Caki2 (cell line): ENCODE results near the gene SENP7. TPM values are rescaled to one million over a fixed set of nuclear protein-coding genes. Genes with fewer than 3 reads are reported as not detected.

ENCODE experiments used
- DNase-seq: peaks from one replicate; pipeline ENCODE4 v3.0.0-alpha.2; 2015; ENCODE audit warnings: low read depth
- in situ Hi-C: cut with HindIII; loops from 2 replicates; pipeline ENCODE4 v1.10.0; 2016; ENCODE audit warnings: low sequenced_read_pairs, low pct_unique_long_range_greater_than_20kb, mixed read lengths
- total RNA-seq: library from RNA; depleted of rRNA; stranded (reverse); fragments of >200 nt; shearing (Covaris generic); gene quantifications from 2 replicates; pipeline ENCODE4 v1.2.3, GENCODE V29; 2014; ENCODE audit warnings: low replicate concordance; rRNA removed

SENP7 gene
- total RNA-seq, 1 experiment from 2014 or later: 1.2 TPM

DNA sequence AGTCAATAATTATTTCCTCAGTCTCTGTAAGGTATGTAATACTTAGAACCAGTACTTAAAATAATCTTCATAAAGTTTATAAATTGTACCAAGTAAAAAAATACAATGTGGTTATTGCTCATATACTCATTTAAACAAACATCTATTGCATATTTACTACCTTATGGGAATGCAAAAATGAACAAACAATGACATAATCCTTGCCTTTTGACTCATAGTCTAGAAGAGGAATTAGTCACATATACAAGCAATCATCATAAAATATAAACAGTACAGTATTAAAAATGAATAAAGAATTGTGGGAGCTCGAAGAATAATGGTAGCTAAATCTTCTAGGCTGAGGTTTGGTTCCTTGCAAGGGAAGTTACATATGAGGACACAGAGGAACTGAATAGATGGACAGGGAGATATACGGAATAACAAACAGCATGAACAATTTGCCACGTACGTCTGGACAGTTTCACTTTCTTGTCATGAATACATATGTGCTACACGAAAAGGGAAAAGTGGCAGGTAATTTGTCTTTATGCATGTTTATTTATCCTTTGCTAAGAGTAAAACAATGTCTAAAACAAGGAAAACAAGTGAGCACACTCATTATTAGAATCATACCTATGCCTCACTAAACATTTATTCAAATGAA is 209.8 kb downstream of the SENP7 start:
- in situ Hi-C loops: no loop called here
- no peak for DNase-seq

GRCh38 chr3:101300073-101300472 is 212.9 kb downstream of the SENP7 start:
- DNase-seq: no peak
- in situ Hi-C loops: no loop called here

GRCh38 chr3:101292027-101292426 is 221.0 kb downstream of the SENP7 start:
- in situ Hi-C loops: no loop called here
- DNase-seq: no peak

DNA sequence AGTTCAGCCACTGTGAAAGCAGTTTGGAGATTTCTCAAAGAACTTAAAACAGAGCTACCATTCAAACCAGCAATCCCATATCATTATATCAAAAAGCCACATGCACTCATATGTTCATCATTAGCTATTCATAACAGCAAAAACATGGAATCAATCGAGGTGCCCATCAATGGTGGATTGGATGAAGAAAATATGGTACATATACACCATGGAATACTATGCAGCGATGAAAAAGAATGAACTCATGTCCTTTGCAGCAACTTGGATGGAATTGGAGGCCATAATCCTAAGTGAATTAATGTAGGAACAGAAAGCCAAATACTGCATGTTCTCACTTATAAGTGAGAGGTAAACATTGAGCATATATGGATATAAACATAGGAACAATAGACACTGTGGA is 224.7 kb downstream of the SENP7 start:
- DNase-seq: no peak
- in situ Hi-C loops: no loop called here

DNA sequence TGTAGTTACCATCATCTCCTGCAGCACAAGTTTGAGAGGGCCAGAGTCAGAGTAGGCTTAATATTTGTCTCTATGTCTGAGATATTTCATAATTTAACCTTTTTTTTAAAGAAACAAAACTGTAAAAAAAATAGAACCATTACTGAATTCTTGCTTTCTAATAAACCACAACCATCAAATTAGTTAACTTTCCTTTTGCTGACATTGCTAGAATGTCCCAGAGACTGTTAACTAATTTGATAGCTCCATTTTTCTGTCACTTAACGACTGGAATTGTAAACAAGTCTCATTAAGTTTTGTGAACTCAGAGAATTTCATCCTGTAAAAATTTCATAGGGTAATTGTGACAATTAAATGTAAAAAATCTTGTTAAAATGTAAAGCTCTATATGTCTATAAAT is 228.3 kb downstream of the SENP7 start:
- in situ Hi-C loops: no loop called here
- DNase-seq: no peak

- DNase-seq: no peak
- in situ Hi-C loops: no loop called here
Observed at GRCh38 chr3:101281521-101282030, 231.4 kb downstream of the SENP7 start.

DNA sequence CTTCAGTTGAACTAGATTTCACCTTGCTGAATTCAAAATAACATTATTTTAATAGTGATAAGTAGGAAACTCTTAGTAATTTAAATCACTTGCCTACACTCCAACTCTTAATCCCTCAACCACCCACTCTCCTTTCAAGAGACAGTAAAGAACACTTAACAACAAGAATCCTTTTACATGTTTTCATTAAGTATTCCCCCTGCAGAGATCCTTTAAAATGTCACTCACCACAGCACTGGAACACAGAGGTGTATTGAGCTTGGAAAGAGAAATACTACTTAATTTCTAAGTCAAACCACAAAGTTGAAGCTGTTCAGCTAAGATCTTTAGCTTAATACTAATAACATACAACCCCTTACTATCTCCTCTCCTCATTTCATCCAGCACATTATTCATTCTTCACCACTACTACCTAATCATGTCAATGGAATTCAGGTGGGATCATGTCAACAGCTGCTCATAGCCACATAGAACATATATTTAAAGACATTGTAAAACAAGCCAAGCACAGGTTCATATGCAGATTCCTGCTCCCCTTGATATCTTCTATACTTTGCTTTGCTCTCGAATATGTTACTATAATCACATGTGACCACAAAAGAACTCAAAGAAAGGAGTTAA is 233.1 kb downstream of the SENP7 start:
- in situ Hi-C loops: no loop called here
- no peak for DNase-seq

- in situ Hi-C loops: no loop called here
- DNase-seq: no peak
Observed at GRCh38 chr3:101279162-101279561, 233.8 kb downstream of the SENP7 start.

GRCh38 chr3:101278727-101279126 is 234.3 kb downstream of the SENP7 start:
- DNase-seq: no peak
- in situ Hi-C loops: no loop called here

Other genes starting within 250 kb of the SENP7 start
- gene IMPG2, start 192.6 kb downstream of the SENP7 start, total RNA-seq: under 0.01 TPM in 1 of 2 replicates, not detected in the other
- 21.3 and 31.7 TPM in 2 replicates for gene TRMT10C, start 48.7 kb upstream of the SENP7 start, total RNA-seq
- 52.2 and 74.8 TPM in 2 replicates for gene PCNP, start 61.0 kb upstream of the SENP7 start, total RNA-seq
- gene ZBTB11, start 163.9 kb upstream of the SENP7 start, total RNA-seq: 9.4 and 9.8 TPM in 2 replicates
- 1,078 and 1,267 TPM in 2 replicates for gene RPL24, start 173.5 kb upstream of the SENP7 start, total RNA-seq
- gene CEP97, start 211.4 kb upstream of the SENP7 start, total RNA-seq: 6.1 and 6.9 TPM in 2 replicates